T1000 (cell line): ENCODE results near the gene VN1R2.
"Not testable (repeated sequence)": the region's sequence is repeated elsewhere in the genome, so short reads cannot be mapped to it uniquely, and the experiment has no call there.

Experiments used
- DNase-seq: peaks from one replicate; lab custom pipeline; 2025; ENCODE audit warnings: mixed read lengths; lab: John Stamatoyannopoulos, UW

VN1R2 gene

GRCh38 chr19:53257715-53258342 is at the start of gene VN1R2:
TSS of gene VN1R2 (plus strand) at chr19:53258292. CDS start at chr19:53258376, 84 bp downstream.
- DNase-seq = not testable (repeated sequence)

- not testable (repeated sequence) for DNase-seq
Observed at GRCh38 chr19:53211554-53211953, 46.5 kb upstream of the VN1R2 start.

- DNase-seq = no peak
Observed at GRCh38 chr19:53212703-53213320, 45.3 kb upstream of the VN1R2 start.

GRCh38 chr19:53222716-53223115 is 35.4 kb upstream of the VN1R2 start:
- not testable (repeated sequence) for DNase-seq

- DNase-seq = no peak
Observed at GRCh38 chr19:53224606-53225005, 33.5 kb upstream of the VN1R2 start.

GRCh38 chr19:53237114-53237777 is 20.8 kb upstream of the VN1R2 start:
- DNase-seq = no peak

- no peak for DNase-seq
Observed at GRCh38 chr19:53246498-53246897, 11.6 kb upstream of the VN1R2 start.

- DNase-seq = peak; percentile 91
Observed at GRCh38 chr19:53254411-53255341, 3.4 kb upstream of the VN1R2 start, which contains the start of gene ZNF677. TSS of gene ZNF677 (minus strand) at chr19:53254873. CDS start at chr19:53251550, 3,323 bp downstream.

- DNase-seq = not testable (repeated sequence)
Observed at GRCh38 chr19:53267623-53268022, 9.5 kb downstream of the VN1R2 start, which contains the start of gene VN1R4. TSS of gene VN1R4 (minus strand) at chr19:53267723. CDS start at chr19:53267665, 58 bp downstream.

GRCh38 chr19:53269861-53270260 is 11.8 kb downstream of the VN1R2 start:
- DNase-seq = not testable (repeated sequence)

- DNase-seq = no peak
Observed at GRCh38 chr19:53272044-53272443, 14.0 kb downstream of the VN1R2 start.

GRCh38 chr19:53275480-53275879 is 17.4 kb downstream of the VN1R2 start:
- no peak for DNase-seq

- not testable (repeated sequence) for DNase-seq
Observed at GRCh38 chr19:53281947-53282346, 23.9 kb downstream of the VN1R2 start.

GRCh38 chr19:53285087-53285486 is 27.0 kb downstream of the VN1R2 start:
- no peak for DNase-seq

GRCh38 chr19:53290758-53291549 is 32.9 kb downstream of the VN1R2 start:
- DNase-seq = no peak

GRCh38 chr19:53294786-53295441 is 36.8 kb downstream of the VN1R2 start:
- no peak for DNase-seq

- DNase-seq = not testable (repeated sequence)
Observed at GRCh38 chr19:53301341-53301740, 43.2 kb downstream of the VN1R2 start.

GRCh38 chr19:53308339-53308811 is 50.3 kb downstream of the VN1R2 start:
- no peak for DNase-seq
